Tibial nerve (tissue), 4 donors: Measurements from ENCODE around the gene NUBP2. TPM values are rescaled to one million over a fixed set of nuclear protein-coding genes. Genes with fewer than 3 reads are reported as not detected.

ENCODE experiments used
- DNase-seq, 2 donors: peaks; one replicate each; pipeline ENCODE4 v3.0.0-alpha.2; 2019; ENCODE audit warnings: low spot score in 2 of 2
- H3K27ac ChIP-seq, 4 donors: fragments of 200-600 bp; sonication (generic) in 3 of 4; one replicate each; pipeline ENCODE4 v1.5.1; 2017 to 2019; ENCODE audit warnings: mild to moderate bottlenecking in 1 of 4
- H3K27me3 ChIP-seq, 2 donors: fragments of 200-600 bp; sonication (generic) in 1 of 2; one replicate each; pipeline versions ENCODE4 v1.5.1 to v1.6.0; 2017 to 2019
- H3K36me3 ChIP-seq, 3 donors: fragments of 200-600 bp; sonication (generic); one replicate each; pipeline ENCODE4 v1.5.1; 2018 to 2019
- H3K4me1 ChIP-seq, 4 donors: fragments of 200-600 bp; sonication (generic) in 3 of 4; one replicate each; pipeline ENCODE4 v1.5.1; 2017 to 2019
- H3K4me3 ChIP-seq, 4 donors: fragments of 200-600 bp; sonication (generic) in 3 of 4; one replicate each; pipeline ENCODE4 v1.5.1; 2017 to 2019; ENCODE audit warnings: mild to moderate bottlenecking in 1 of 4, moderate library complexity in 1 of 4
- H3K9me3 ChIP-seq, 4 donors: fragments of 200-600 bp; sonication (generic) in 3 of 4; one replicate each; pipeline ENCODE4 v1.5.1; 2017 to 2019
- EP300 ChIP-seq, 2 donors: sonication (generic); formaldehyde crosslinking; IDR thresholded peaks; one replicate each; pipeline ENCODE4 v1.6.1; 2017; ENCODE audit warnings: antibody characterized with exemption in 2 of 2, mild to moderate bottlenecking in 1 of 2
- POLR2A ChIP-seq, 2 donors: fragments of 450-650 bp; IDR thresholded peaks; one replicate each; pipeline ENCODE4 v1.6.1; 2017; ENCODE audit warnings: antibody characterized with exemption in 2 of 2, mild to moderate bottlenecking in 2 of 2, moderate library complexity in 2 of 2
- WGBS, 2 donors: methylation state at CpG; one replicate each; pipeline ENCODE4 v1.1.5; 2018; 5-methylcytosine and 5-hydroxymethylcytosine counted together
- total RNA-seq, 4 donors: library from RNA; depleted of rRNA; stranded (reverse); fragments of >200 nt; gene quantifications; one replicate each; pipeline ENCODE4 v1.1.0, GENCODE V29; 2016
- TF ChIP-seq, protein P1 (sequence below), 5 experiments: fragments of 200-600 bp in 3 of 5; fragments of 450-650 bp in 2 of 5; sonication (generic) in 3 of 5; IDR thresholded peaks; one replicate each; pipeline ENCODE4 v1.5.1; 2016 to 2019; ENCODE audit warnings: antibody characterized with exemption in 5 of 5, mild to moderate bottlenecking in 3 of 5, moderate library complexity in 2 of 5

The NUBP2 gene
- total RNA-seq, 4 donors from 2014 or later: 73.5 to 93.9 (median 87.4) TPM

DNA sequence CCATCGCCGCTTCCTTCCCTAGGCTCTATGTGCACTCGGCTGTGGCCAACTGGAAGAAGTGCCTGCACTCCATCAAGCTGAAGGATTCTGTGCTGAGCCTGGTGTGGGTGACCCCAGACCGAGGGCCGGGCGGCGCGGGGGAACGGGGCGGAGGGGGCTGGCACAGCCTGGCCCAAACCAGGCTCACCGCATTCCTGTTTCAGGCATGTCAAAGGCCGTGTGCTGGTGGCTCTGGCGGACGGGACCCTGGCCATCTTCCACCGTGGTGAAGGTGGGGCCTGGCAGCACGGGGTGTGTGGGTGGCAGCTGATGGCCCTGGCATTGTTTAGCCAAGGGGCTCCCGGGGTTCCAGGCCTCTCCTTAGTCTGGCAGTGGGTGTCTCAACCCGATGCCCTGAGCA lies 16.1 kb upstream of the NUBP2 start:
- Histone ChIP-seq H3K36me3 (peaks cover 2 to 83% (median 22%) of the 10 kb centered on the region in 3 donors), H3K27ac (no peak overlapping the region), H3K4me3 (no peak overlapping the region), H3K27me3 (no peaks in the 10 kb centered on the region), H3K9me3 (no peaks in the 10 kb centered on the region), H3K4me1 (peaks cover 0 to 38% (median 8%) of the 10 kb centered on the region in 4 donors)
- no peak for DNase-seq
- 82 to 93% methylated on average over 3 to 18 of the region's 18 CpGs for WGBS, 2 donors
- no peak for TF ChIP-seq POLR2A (IDR thresholded peaks at IDR 0.05)

DNA sequence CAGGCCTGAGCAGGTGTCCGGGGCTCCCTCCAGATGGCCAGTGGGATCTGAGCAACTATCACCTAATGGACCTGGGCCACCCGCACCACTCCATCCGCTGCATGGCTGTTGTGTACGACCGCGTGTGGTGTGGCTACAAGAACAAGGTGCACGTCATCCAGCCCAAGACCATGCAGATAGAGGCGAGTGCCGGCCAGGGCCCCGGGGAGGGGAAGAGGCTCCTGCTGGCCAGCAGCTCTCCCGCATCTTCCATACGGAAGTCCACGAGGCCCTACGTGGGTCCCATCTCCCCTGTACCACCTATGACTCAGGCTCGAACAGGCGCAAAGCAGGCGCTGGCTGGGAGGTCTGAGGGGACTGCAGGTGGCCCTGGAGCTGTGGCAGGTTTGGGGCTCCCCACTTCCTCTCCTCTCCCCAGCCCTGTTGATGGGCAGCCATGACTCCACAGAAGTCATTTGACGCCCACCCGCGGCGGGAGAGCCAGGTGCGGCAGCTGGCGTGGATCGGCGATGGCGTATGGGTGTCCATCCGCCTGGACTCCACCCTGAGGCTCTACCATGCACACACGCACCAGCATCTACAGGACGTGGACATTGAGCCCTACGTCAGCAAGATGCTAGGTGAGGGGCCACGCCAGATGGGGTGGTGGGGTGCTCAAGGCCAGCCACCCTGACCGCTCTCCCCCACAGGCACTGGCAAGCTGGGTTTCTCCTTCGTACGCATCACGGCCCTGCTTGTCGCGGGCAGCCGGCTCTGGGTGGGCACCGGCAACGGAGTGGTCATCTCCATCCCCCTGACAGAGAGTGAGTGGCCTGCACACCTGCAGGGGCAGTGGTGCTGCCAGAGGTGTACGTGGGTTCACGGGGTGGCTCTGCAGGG lies 15.4 kb upstream of the NUBP2 start:
- no peak overlapping the region for H3K27ac ChIP-seq
- WGBS, 2 donors: 93% methylated on average over 29 to 37 of the region's 42 CpGs
- no peaks in the 10 kb centered on the region for H3K27me3 ChIP-seq
- H3K4me3 ChIP-seq: no peak overlapping the region
- peaks cover 0 to 45% (median 15%) of the 10 kb centered on the region in 4 donors for H3K4me1 ChIP-seq
- TF ChIP-seq POLR2A (IDR thresholded peaks at IDR 0.05): no peak
- no peak for TF ChIP-seq EP300 (IDR thresholded peaks at IDR 0.05)
- TF ChIP-seq, protein P1, sequence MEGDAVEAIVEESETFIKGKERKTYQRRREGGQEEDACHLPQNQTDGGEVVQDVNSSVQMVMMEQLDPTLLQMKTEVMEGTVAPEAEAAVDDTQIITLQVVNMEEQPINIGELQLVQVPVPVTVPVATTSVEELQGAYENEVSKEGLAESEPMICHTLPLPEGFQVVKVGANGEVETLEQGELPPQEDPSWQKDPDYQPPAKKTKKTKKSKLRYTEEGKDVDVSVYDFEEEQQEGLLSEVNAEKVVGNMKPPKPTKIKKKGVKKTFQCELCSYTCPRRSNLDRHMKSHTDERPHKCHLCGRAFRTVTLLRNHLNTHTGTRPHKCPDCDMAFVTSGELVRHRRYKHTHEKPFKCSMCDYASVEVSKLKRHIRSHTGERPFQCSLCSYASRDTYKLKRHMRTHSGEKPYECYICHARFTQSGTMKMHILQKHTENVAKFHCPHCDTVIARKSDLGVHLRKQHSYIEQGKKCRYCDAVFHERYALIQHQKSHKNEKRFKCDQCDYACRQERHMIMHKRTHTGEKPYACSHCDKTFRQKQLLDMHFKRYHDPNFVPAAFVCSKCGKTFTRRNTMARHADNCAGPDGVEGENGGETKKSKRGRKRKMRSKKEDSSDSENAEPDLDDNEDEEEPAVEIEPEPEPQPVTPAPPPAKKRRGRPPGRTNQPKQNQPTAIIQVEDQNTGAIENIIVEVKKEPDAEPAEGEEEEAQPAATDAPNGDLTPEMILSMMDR (IDR thresholded peaks at IDR 0.05): no peak
- no peaks in the 10 kb centered on the region for H3K9me3 ChIP-seq
- peaks cover 2 to 76% (median 22%) of the 10 kb centered on the region in 3 donors for H3K36me3 ChIP-seq
- DNase-seq: no peak

DNA sequence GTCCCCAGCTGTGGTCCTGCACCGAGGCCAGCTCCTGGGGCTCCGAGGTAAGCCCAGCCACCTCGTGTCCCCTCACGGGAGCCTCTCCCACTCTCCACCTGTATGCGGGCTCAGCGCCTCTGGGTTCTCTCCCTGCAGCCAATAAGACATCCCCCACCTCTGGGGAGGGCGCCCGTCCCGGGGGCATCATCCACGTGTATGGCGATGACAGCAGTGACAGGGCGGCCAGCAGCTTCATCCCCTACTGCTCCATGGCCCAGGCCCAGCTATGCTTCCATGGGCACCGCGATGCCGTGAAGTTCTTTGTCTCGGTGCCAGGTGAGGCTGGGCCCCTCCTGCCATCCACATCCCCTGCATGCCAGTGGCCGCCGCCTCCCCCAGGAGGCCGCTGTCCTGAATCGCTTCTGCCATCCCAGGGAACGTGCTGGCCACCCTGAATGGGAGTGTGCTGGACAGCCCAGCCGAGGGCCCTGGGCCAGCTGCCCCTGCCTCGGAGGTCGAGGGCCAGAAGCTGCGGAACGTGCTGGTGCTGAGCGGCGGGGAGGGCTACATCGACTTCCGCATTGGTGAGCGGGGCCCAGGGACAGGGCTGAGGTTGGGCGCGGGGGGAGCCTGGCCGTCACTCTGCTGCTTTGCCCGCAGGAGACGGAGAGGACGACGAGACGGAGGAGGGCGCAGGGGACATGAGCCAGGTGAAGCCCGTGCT lies 14.5 kb upstream of the NUBP2 start:
- WGBS, 2 donors: 81 to 86% methylated on average over 41 of the region's 41 CpGs
- Histone ChIP-seq H3K9me3 (no peaks in the 10 kb centered on the region), H3K27me3 (no peaks in the 10 kb centered on the region), H3K4me3 (no peak overlapping the region), H3K36me3 (peaks cover 2 to 68% (median 20%) of the 10 kb centered on the region in 3 donors), H3K4me1 (peaks cover 0 to 44% (median 16%) of the 10 kb centered on the region in 4 donors), H3K27ac (no peak overlapping the region)
- TF ChIP-seq POLR2A (IDR thresholded peaks at IDR 0.05) (no peak), EP300 (IDR thresholded peaks at IDR 0.05) (no peak)
- TF ChIP-seq, protein P1 (IDR thresholded peaks at IDR 0.05): no peak
- no peak for DNase-seq

DNA sequence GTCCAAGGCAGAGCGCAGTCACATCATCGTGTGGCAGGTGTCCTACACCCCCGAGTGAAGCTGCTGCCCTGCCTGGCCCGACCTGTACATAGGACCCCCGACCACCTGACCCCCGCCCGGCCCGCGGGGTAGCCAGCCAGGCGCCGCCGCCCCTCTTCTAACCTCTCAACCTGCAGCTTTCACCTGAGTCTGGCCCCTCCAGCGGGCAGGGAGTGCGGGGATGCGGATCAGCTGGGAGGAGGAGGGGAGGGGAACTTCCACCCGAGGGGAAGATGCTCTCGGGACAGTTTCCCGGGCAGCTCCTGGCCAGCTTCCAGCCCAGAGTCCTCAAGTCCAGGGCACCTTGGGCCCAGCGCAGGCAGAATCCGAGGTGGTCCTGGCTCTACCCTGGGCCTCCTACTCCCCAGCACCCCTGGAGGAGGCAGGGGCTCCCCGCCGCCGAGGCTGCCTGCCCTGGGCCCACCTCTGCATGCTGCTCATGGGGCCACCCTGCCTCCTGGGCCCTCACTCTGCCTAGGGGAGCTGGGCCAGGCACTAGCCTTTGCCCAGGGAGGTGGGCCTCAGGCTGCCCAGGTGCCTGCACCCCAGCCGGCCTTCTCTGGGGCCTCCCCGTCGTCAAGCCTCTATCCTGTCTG lies 13.9 kb upstream of the NUBP2 start:
- no peak overlapping the region for H3K4me3 ChIP-seq
- H3K27ac ChIP-seq: no peak overlapping the region
- H3K27me3 ChIP-seq: no peaks in the 10 kb centered on the region
- no peak for DNase-seq
- no peak for TF ChIP-seq EP300 (IDR thresholded peaks at IDR 0.05)
- no peak for TF ChIP-seq POLR2A (IDR thresholded peaks at IDR 0.05)
- TF ChIP-seq, protein P1 (IDR thresholded peaks at IDR 0.05): no peak
- no peaks in the 10 kb centered on the region for H3K9me3 ChIP-seq
- peaks cover 2 to 61% (median 16%) of the 10 kb centered on the region in 3 donors for H3K36me3 ChIP-seq
- peaks cover 0 to 43% (median 19%) of the 10 kb centered on the region in 4 donors for H3K4me1 ChIP-seq
- 63 to 80% methylated on average over 12 to 16 of the region's 26 CpGs for WGBS, 2 donors

DNA sequence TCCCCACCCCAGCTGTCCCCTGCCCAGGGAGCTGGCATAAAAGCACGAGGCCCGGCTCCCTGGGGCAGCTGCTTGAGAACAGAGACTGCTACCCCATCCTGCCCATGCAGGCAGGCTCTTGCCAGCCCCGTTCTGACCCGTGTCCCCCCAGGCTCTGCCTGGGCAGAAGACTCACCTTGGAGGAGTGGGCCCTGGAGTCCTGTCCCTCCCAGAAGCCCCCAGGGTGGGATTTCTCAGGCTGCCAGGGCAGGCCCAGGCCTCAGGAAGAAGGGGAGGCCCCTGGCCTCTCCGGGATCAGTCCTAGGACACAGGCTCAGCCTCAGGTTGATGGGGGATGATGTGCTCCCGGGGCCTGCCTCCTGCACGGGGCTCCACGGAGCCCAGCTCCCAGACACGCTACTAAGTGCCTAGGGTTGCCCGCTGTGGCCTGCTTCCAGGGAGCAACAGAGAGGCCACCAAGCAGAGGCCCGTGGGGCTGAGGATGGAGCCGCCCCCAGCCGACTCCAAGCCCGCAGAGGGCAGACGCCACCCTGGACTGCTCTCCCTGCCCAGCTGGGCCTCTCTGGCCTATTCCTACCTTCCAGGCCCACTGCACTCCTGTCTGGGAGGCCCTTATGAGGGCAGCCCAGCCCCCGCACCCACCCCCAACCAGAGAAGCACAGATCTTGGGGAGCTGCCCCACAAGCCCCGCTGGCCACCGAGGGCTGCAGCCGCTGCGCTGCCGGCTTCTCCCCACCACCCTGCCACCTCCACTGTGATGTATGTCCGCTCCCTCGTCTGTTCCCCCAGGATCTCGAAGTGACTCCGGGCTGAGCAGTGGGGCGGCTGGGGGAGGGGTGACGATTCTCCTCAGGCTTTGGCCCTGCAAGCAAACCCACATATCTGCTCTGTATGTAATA lies 13.1 kb upstream of the NUBP2 start:
- WGBS, 2 donors: 72 to 73% methylated on average over 15 to 17 of the region's 27 CpGs
- DNase-seq: no peak
- Histone ChIP-seq H3K9me3 (no peaks in the 10 kb centered on the region), H3K4me1 (peaks cover 0 to 44% (median 26%) of the 10 kb centered on the region in 4 donors), H3K27me3 (no peaks in the 10 kb centered on the region), H3K4me3 (peak overlapping the region in 1 of 4 donors; percentile 96), H3K27ac (peak overlapping the region in 3 of 4 donors; percentile 83 to 93 (median 93)), H3K36me3 (peaks cover 2 to 54% (median 10%) of the 10 kb centered on the region in 3 donors)
- TF ChIP-seq EP300 (IDR thresholded peaks at IDR 0.05) (no peak), POLR2A (IDR thresholded peaks at IDR 0.05) (no peak)
- TF ChIP-seq, protein P1 (IDR thresholded peaks at IDR 0.05): no peak
